Ishikawa (cell line): ENCODE measurements around the gene ATP2B1.

Experiments
- CEBPB ChIP-seq: IDR thresholded peaks from 2 replicates; pipeline ENCODE4 v1.6.1; 2012
- CREB1 ChIP-seq: IDR thresholded peaks from 2 replicates; pipeline ENCODE4 v1.6.1; 2012; ENCODE audit warnings: low read depth
- EGR1 ChIP-seq: IDR thresholded peaks from 2 replicates; pipeline ENCODE4 v1.6.1; 2012
- EP300 ChIP-seq: IDR thresholded peaks from 2 replicates; pipeline ENCODE4 v1.6.1; 2012; ENCODE audit warnings: borderline replicate concordance
- FOXM1 ChIP-seq: IDR thresholded peaks from 2 replicates; pipeline ENCODE4 v1.6.1; 2012; ENCODE audit warnings: low read depth, borderline replicate concordance
- NFIC ChIP-seq: IDR thresholded peaks from 2 replicates; pipeline ENCODE4 v1.6.1; 2012
- RAD21 ChIP-seq: IDR thresholded peaks from 2 replicates; pipeline ENCODE4 v1.6.1; 2012; ENCODE audit warnings: low read depth
- TAF1 ChIP-seq: IDR thresholded peaks from 2 replicates; pipeline ENCODE4 v1.6.1; 2012; ENCODE audit warnings: low read depth, mild to moderate bottlenecking
- TCF12 ChIP-seq: IDR thresholded peaks from 2 replicates; pipeline ENCODE4 v1.6.1; 2012; ENCODE audit warnings: low read depth
- TEAD4 ChIP-seq: IDR thresholded peaks from 2 replicates; pipeline ENCODE4 v1.6.1; 2012
- YY1 ChIP-seq: IDR thresholded peaks from 2 replicates; pipeline ENCODE4 v1.6.1; 2012; ENCODE audit warnings: low read depth
- ZBTB7A ChIP-seq: IDR thresholded peaks from 2 replicates; pipeline ENCODE4 v1.6.1; 2012; ENCODE audit warnings: low read depth
- TF ChIP-seq, protein P1 (sequence below): IDR thresholded peaks from 2 replicates; pipeline ENCODE4 v1.6.1; 2012
- TF ChIP-seq, protein P2 (sequence below): IDR thresholded peaks from 2 replicates; pipeline ENCODE4 v1.6.1; 2012
- TF ChIP-seq, protein P3 (sequence below): IDR thresholded peaks from 2 replicates; pipeline ENCODE4 v1.6.1; 2012; ENCODE audit warnings: low read depth, mild to moderate bottlenecking

The ATP2B1 gene

DNA sequence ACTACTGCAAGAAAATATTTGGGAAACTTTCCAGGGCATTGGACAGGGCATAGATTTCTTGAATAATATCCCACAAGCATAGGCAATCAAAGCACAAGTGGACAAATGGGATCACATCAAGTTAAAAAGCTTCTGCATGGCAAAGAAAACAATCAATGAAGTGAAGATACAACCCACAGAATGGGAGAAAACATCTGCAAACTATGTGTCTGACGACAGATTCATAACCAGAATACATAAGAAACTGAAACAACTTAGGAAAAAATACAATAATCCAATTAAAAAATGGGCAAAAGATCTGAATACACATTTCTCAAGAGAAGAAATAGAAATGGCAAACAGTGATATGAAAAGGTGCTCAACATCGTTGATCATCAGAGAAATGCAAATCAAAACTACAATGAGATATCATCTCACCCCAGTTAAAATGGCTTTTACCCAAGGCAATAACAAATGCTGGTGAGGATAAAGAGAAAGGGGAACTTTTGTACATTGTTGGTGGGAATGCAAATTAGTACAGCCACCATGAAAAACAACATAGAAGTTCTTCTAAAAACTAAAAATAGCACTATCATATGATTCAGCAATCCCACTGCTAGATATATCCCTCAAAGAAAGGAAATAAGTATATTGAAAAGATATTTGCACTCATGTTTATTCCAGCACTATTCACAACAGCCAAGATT lies 33.8 kb upstream of the ATP2B1 start:
- no peak for TF ChIP-seq ZBTB7A

- TF ChIP-seq FOXM1 (no peak), EGR1 (no peak), TCF12 (no peak), CEBPB (no peak), EP300 (no peak), ZBTB7A (no peak), NFIC (no peak), YY1 (no peak), RAD21 (no peak), TEAD4 (no peak), TAF1 (no peak), CREB1 (no peak)
- TF ChIP-seq, protein P1, sequence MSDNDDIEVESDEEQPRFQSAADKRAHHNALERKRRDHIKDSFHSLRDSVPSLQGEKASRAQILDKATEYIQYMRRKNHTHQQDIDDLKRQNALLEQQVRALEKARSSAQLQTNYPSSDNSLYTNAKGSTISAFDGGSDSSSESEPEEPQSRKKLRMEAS, result no peak
- TF ChIP-seq, protein P2, sequence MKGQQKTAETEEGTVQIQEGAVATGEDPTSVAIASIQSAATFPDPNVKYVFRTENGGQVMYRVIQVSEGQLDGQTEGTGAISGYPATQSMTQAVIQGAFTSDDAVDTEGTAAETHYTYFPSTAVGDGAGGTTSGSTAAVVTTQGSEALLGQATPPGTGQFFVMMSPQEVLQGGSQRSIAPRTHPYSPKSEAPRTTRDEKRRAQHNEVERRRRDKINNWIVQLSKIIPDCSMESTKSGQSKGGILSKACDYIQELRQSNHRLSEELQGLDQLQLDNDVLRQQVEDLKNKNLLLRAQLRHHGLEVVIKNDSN, result no peak
- TF ChIP-seq, protein P3, sequence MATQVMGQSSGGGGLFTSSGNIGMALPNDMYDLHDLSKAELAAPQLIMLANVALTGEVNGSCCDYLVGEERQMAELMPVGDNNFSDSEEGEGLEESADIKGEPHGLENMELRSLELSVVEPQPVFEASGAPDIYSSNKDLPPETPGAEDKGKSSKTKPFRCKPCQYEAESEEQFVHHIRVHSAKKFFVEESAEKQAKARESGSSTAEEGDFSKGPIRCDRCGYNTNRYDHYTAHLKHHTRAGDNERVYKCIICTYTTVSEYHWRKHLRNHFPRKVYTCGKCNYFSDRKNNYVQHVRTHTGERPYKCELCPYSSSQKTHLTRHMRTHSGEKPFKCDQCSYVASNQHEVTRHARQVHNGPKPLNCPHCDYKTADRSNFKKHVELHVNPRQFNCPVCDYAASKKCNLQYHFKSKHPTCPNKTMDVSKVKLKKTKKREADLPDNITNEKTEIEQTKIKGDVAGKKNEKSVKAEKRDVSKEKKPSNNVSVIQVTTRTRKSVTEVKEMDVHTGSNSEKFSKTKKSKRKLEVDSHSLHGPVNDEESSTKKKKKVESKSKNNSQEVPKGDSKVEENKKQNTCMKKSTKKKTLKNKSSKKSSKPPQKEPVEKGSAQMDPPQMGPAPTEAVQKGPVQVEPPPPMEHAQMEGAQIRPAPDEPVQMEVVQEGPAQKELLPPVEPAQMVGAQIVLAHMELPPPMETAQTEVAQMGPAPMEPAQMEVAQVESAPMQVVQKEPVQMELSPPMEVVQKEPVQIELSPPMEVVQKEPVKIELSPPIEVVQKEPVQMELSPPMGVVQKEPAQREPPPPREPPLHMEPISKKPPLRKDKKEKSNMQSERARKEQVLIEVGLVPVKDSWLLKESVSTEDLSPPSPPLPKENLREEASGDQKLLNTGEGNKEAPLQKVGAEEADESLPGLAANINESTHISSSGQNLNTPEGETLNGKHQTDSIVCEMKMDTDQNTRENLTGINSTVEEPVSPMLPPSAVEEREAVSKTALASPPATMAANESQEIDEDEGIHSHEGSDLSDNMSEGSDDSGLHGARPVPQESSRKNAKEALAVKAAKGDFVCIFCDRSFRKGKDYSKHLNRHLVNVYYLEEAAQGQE, result no peak
These were observed 32.3 kb upstream of the ATP2B1 start for GRCh38 chr12:89740943-89741342.

- TF ChIP-seq YY1, result no peak
- no peak for TF ChIP-seq CREB1
- TF ChIP-seq, protein P1, result no peak
- TF ChIP-seq NFIC, result no peak
These were observed 28.4 kb upstream of the ATP2B1 start for GRCh38 chr12:89736995-89737394.

DNA sequence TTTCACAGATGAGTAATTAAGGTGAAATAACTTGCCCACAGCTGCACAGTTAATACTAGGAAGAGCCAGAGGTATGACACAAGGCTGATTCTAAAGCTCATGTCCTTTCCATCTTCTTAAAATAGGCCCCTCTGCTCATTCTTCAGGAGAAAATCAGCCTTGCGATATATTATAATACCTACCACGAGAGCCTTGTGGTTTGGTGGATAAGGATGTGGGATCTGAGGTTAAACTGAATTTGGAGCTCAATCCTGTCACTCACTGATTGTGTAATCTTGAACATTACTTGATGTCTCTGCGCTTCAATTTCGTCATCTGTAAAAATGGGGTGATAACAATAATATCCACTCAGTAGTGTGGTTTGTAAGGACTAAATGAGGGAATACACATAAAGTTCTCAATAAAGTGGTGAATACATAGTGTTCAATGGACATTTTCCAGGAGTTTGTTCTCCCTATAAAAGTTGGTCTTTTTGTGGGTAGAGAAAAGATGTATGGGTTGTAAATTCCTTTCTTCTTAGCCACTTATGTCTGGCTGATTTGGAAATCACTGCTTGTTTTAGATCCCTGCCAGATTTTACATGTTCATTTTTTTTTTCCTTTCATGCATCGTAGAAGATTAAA lies 25.1 kb upstream of the ATP2B1 start:
- TF ChIP-seq EP300 (no peak), TEAD4 (no peak), ZBTB7A (no peak), CEBPB (no peak), TCF12 (no peak), YY1 (no peak), CREB1 (no peak), RAD21 (no peak)
- TF ChIP-seq, protein P2, result no peak

- TF ChIP-seq, protein P3, result no peak
- no peak for TF ChIP-seq CREB1
- no peak for TF ChIP-seq ZBTB7A
- no peak for TF ChIP-seq TEAD4
- TF ChIP-seq CEBPB, result no peak
- TF ChIP-seq RAD21, result no peak
- no peak for TF ChIP-seq FOXM1
- TF ChIP-seq, protein P2, result no peak
These were observed 23.9 kb upstream of the ATP2B1 start for GRCh38 chr12:89732522-89732921.

DNA sequence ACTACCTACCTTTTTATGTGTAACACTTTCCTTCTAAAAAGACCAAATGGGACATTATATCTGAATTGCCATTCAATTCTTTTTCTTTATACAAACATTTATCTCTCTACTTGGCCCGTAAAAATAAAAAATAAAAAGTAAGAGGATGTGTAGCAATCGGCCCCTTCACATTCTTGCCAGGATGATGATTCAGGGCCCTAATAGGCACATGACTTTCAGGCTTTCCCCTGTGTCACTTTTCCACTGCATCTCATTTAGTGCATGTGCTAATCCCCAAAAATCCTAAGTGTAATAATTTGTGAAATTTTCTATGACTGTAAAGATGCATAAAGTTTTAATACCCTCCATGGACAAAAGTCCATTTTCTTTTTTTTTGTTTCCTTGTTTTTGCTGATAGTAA lies 23.0 kb upstream of the ATP2B1 start:
- TF ChIP-seq CREB1, result no peak
- TF ChIP-seq TCF12, result no peak
- no peak for TF ChIP-seq ZBTB7A
- TF ChIP-seq, protein P3, result no peak
- TF ChIP-seq CEBPB, result no peak
- TF ChIP-seq TEAD4, result no peak
- TF ChIP-seq, protein P1, result no peak
- no peak for TF ChIP-seq TAF1
- no peak for TF ChIP-seq EP300
- TF ChIP-seq EGR1, result no peak
- no peak for TF ChIP-seq RAD21
- TF ChIP-seq, protein P2, result no peak
- no peak for TF ChIP-seq YY1
- no peak for TF ChIP-seq NFIC
- TF ChIP-seq FOXM1, result no peak
